Esophagus squamous epithelium (tissue), 5 donors: ENCODE results near the gene GALNTL6. TPM values are rescaled to one million over a fixed set of nuclear protein-coding genes. Genes with fewer than 3 reads are reported as not detected.

ENCODE experiments used
- DNase-seq: peaks from one replicate; lab custom pipeline; 2025; lab: John Stamatoyannopoulos, UW
- H3K27ac ChIP-seq, 4 donors: fragments of 200-600 bp; sonication (generic); one replicate each; pipeline ENCODE4 v1.5.1; 2016 to 2019; ENCODE audit warnings: mild to moderate bottlenecking in 1 of 4
- H3K27me3 ChIP-seq, 4 donors: fragments of 200-600 bp; sonication (generic); 1 replicate in 3 of 4; 2 replicates in 1 of 4; pipeline versions ENCODE4 v1.5.1 to v1.6.0; 2017 to 2021; ENCODE audit warnings: antibody characterized with exemption in 1 of 4
- H3K36me3 ChIP-seq, 3 donors: fragments of 200-600 bp; sonication (generic); one replicate each; pipeline ENCODE4 v1.5.1; 2016 to 2019
- H3K4me1 ChIP-seq, 3 donors: fragments of 200-600 bp; sonication (generic); one replicate each; pipeline ENCODE4 v1.5.1; 2017 to 2019
- H3K4me3 ChIP-seq, 4 donors: fragments of 200-600 bp; sonication (generic); 1 replicate in 3 of 4; 2 replicates in 1 of 4; pipeline ENCODE4 v1.5.1; 2016 to 2019; ENCODE audit warnings: mild to moderate bottlenecking in 2 of 4, moderate library complexity in 1 of 4
- H3K9me3 ChIP-seq, 3 donors: fragments of 200-600 bp; sonication (generic); one replicate each; pipeline ENCODE4 v1.5.1; 2016 to 2019
- CTCF ChIP-seq, 6 experiments: fragments of 450-650 bp in 4 of 6; fragments of 200-600 bp in 2 of 6; sonication (generic) in 2 of 6; IDR thresholded peaks; one replicate each; pipeline ENCODE4 v1.5.1; 2016 to 2019; ENCODE audit warnings: antibody characterized with exemption in 6 of 6, mild to moderate bottlenecking in 4 of 6, moderate library complexity in 4 of 6
- POLR2A ChIP-seq, 4 donors: fragments of 450-650 bp; IDR thresholded peaks; one replicate each; pipeline ENCODE4 v1.6.1; 2017; ENCODE audit warnings: antibody characterized with exemption in 4 of 4, mild to moderate bottlenecking in 4 of 4, moderate library complexity in 3 of 4
- WGBS, 2 donors: methylation state at CpG; one replicate each; pipeline ENCODE4 v1.1.5; 2018; 5-methylcytosine and 5-hydroxymethylcytosine counted together
- intact Hi-C: fragments of 100-400 bp; cut with DNase I; formaldehyde crosslinking; loops from one replicate; pipeline ENCODE4 v1.15.0; 2022
- total RNA-seq, 4 donors: library from RNA; depleted of rRNA; stranded (reverse); fragments of >200 nt; gene quantifications; one replicate each; pipeline ENCODE4 v1.1.0, GENCODE V29; 2016
- donor health status: DM: yes; HTN: yes; CAD: no.

Gene GALNTL6
- total RNA-seq, 4 donors from 2014 or later: 0.12 TPM; not detected in 3

- Histone ChIP-seq H3K9me3 (no peaks in the 10 kb centered on the region), H3K27me3 (no peaks in the 10 kb centered on the region), H3K4me3 (no peak overlapping the region), H3K4me1 (no peaks in the 10 kb centered on the region), H3K27ac (no peak overlapping the region), H3K36me3 (no peaks in the 10 kb centered on the region)
- intact Hi-C loops: no loop called here
- no peak for TF ChIP-seq CTCF (IDR thresholded peaks at IDR 0.05)
- no peak for TF ChIP-seq POLR2A (IDR thresholded peaks at IDR 0.05)
- DNase-seq: no peak
- WGBS, 2 donors: 87 to 89% methylated on average over 4 of the region's 4 CpGs
These were observed 430.3 kb downstream of the GALNTL6 start for GRCh38 chr4:172243551-172243950.

- no peak for DNase-seq
- intact Hi-C loops: no loop called here
- no peaks in the 10 kb centered on the region for H3K36me3 ChIP-seq
These were observed 432.3 kb downstream of the GALNTL6 start for GRCh38 chr4:172245516-172245915.

GRCh38 chr4:172253409-172253808 lies 440.2 kb downstream of the GALNTL6 start:
- WGBS, 2 donors: 7 to 21% methylated on average over 1 of the region's 1 CpG
- DNase-seq: no peak

More at GRCh38 chr4:172245516-172245915, 432.3 kb downstream of the GALNTL6 start:
- TF ChIP-seq CTCF (IDR thresholded peaks at IDR 0.05) (no peak), POLR2A (IDR thresholded peaks at IDR 0.05) (no peak)
- H3K27me3 ChIP-seq: no peaks in the 10 kb centered on the region
- peaks cover 0 to 4% (median 0%) of the 10 kb centered on the region in 3 donors for H3K9me3 ChIP-seq
- no peaks in the 10 kb centered on the region for H3K4me1 ChIP-seq
- H3K27ac ChIP-seq: no peak overlapping the region
- H3K4me3 ChIP-seq: no peak overlapping the region

GRCh38 chr4:172256820-172257219 lies 443.6 kb downstream of the GALNTL6 start:
- Histone ChIP-seq H3K4me3 (no peak overlapping the region), H3K9me3 (no peaks in the 10 kb centered on the region), H3K27me3 (no peaks in the 10 kb centered on the region), H3K4me1 (no peaks in the 10 kb centered on the region), H3K36me3 (no peaks in the 10 kb centered on the region), H3K27ac (no peak overlapping the region)
- WGBS, 2 donors: 52 to 88% methylated on average over 1 of the region's 1 CpG
- no peak for DNase-seq
- TF ChIP-seq CTCF (IDR thresholded peaks at IDR 0.05) (no peak), POLR2A (IDR thresholded peaks at IDR 0.05) (no peak)
- intact Hi-C loops: no loop called here

More at GRCh38 chr4:172253409-172253808, 440.2 kb downstream of the GALNTL6 start:
- intact Hi-C loops: no loop called here
- Histone ChIP-seq H3K36me3 (no peaks in the 10 kb centered on the region), H3K9me3 (peaks cover 0 to 4% (median 0%) of the 10 kb centered on the region in 3 donors), H3K4me3 (no peak overlapping the region), H3K27ac (no peak overlapping the region), H3K4me1 (no peaks in the 10 kb centered on the region), H3K27me3 (no peaks in the 10 kb centered on the region)
- TF ChIP-seq CTCF (IDR thresholded peaks at IDR 0.05) (no peak), POLR2A (IDR thresholded peaks at IDR 0.05) (no peak)

- WGBS, 2 donors: 7 to 19% methylated on average over 2 of the region's 2 CpGs
- H3K27me3 ChIP-seq: no peaks in the 10 kb centered on the region
- H3K36me3 ChIP-seq: no peaks in the 10 kb centered on the region
- H3K4me3 ChIP-seq: no peak overlapping the region
- no peak for DNase-seq
- TF ChIP-seq CTCF (IDR thresholded peaks at IDR 0.05): no peak
- no peaks in the 10 kb centered on the region for H3K4me1 ChIP-seq
- H3K9me3 ChIP-seq: no peaks in the 10 kb centered on the region
- H3K27ac ChIP-seq: no peak overlapping the region
- intact Hi-C loops: no loop called here
These were observed 457.2 kb downstream of the GALNTL6 start for GRCh38 chr4:172270397-172270796.
